SK-N-SH (cell line): ENCODE measurements around the gene TBX2.

Experiments used
- CTCF ChIP-seq: fragments of 200-600 bp; sonication (generic); IDR thresholded peaks from 2 replicates; pipeline ENCODE4 v1.6.1; 2017; ENCODE audit warnings: antibody characterized with exemption, mild to moderate bottlenecking, moderate library complexity
- EZH2phosphoT487 ChIP-seq: fragments of 200-600 bp; sonication (generic); IDR thresholded peaks from 2 replicates; pipeline ENCODE4 v1.6.1; 2017; ENCODE audit warnings: low read depth, mixed run types, mild to moderate bottlenecking, antibody characterized with exemption, moderate library complexity, borderline replicate concordance
- RAD21 ChIP-seq: IDR thresholded peaks from 2 replicates; pipeline ENCODE4 v1.6.1; 2012; ENCODE audit warnings: mild to moderate bottlenecking, low read length
- TEAD4 ChIP-seq: IDR thresholded peaks from 2 replicates; pipeline ENCODE4 v1.4.0; 2012; ENCODE audit warnings: mild to moderate bottlenecking, borderline replicate concordance; ENCODE audit not compliant: insufficient read depth

- TF ChIP-seq RAD21 (no peak), TEAD4 (no peak), CTCF (no peak), EZH2phosphoT487 (no peak)
Measured at GRCh38 chr17:61380217-61380835, 19.3 kb upstream of the TBX2 start.
